GM12873 (cell line): ENCODE measurements around the gene PLK1.

Source experiments
- CTCF ChIP-seq: IDR thresholded peaks from 2 replicates; pipeline ENCODE4 v1.5.1; 2012; ENCODE audit warnings: low read depth, mild to moderate bottlenecking, moderate library complexity, low read length, control low read depth; ENCODE audit not compliant: insufficient read depth; ENCODE audit errors: missing control alignments

The PLK1 gene

GRCh38 chr16:23704772-23705516 is 26.3 kb downstream of the PLK1 start:
- no peak for TF ChIP-seq CTCF

GRCh38 chr16:23705517-23705902 is 26.8 kb downstream of the PLK1 start:
- no peak for TF ChIP-seq CTCF

GRCh38 chr16:23706439-23706838 is 27.8 kb downstream of the PLK1 start:
- TF ChIP-seq CTCF = no peak

GRCh38 chr16:23709536-23709935 is 30.8 kb downstream of the PLK1 start:
- TF ChIP-seq CTCF = no peak

GRCh38 chr16:23710008-23710407 is 31.3 kb downstream of the PLK1 start:
- TF ChIP-seq CTCF = no peak

- no peak for TF ChIP-seq CTCF
Measured at GRCh38 chr16:23710504-23710903, 31.8 kb downstream of the PLK1 start.

GRCh38 chr16:23711785-23712184 is 33.1 kb downstream of the PLK1 start:
- TF ChIP-seq CTCF = no peak
